Ovary (tissue), 3 donors: ENCODE results near the gene PTH1R.

Experiments used
- POLR2A ChIP-seq: fragments of 450-650 bp; IDR thresholded peaks from one replicate; pipeline ENCODE4 v1.6.1; 2017; ENCODE audit warnings: antibody characterized with exemption, mild to moderate bottlenecking, moderate library complexity
- TF ChIP-seq, protein P1 (sequence below), 3 donors: fragments of 450-650 bp in 2 of 3; fragments of 200-600 bp in 1 of 3; IDR thresholded peaks; one replicate each; pipeline versions ENCODE4 v1.5.1 to v1.8.0; 2016 to 2022; ENCODE audit warnings: antibody characterized with exemption in 3 of 3, mild to moderate bottlenecking in 1 of 3
- donor health status: DM: no; HTN: no; CAD: no.

DNA sequence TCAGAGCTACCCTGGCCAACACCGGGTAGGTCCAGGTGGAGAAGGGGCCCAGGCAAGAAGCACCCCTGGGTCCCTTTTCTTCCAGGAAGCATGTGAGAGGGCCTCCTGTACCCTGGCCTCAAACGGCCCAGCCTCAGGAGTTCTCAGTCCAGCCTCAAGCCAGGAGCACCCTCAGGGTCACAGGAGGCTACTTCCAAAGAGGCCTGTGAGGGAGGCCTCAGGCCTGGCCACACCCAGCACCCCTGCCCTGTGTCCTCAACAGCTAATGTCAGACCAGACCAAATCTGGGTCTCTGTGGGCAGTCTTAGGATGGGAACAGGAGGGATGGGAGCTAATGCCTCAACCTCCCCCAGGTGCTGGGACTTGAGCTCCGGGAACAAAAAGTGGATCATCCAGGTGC lies 23.5 kb downstream of the PTH1R start:
- TF ChIP-seq, protein P1, sequence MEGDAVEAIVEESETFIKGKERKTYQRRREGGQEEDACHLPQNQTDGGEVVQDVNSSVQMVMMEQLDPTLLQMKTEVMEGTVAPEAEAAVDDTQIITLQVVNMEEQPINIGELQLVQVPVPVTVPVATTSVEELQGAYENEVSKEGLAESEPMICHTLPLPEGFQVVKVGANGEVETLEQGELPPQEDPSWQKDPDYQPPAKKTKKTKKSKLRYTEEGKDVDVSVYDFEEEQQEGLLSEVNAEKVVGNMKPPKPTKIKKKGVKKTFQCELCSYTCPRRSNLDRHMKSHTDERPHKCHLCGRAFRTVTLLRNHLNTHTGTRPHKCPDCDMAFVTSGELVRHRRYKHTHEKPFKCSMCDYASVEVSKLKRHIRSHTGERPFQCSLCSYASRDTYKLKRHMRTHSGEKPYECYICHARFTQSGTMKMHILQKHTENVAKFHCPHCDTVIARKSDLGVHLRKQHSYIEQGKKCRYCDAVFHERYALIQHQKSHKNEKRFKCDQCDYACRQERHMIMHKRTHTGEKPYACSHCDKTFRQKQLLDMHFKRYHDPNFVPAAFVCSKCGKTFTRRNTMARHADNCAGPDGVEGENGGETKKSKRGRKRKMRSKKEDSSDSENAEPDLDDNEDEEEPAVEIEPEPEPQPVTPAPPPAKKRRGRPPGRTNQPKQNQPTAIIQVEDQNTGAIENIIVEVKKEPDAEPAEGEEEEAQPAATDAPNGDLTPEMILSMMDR (IDR thresholded peaks at IDR 0.05): no peak
- TF ChIP-seq POLR2A: no peak
